ENCODE results near the gene BLMH. TPM values are rescaled to one million over a fixed set of nuclear protein-coding genes. Genes with fewer than 3 reads are reported as not detected.

The BLMH gene
- total and polyA plus RNA-seq, 10 of the 15 experiments (the other 5 are each of a cell fraction or from before 2014, with no cell fraction given), result 16.1 to 63.9 (median 54.0) TPM

- TF ChIP-seq CUX1 (IDR thresholded peaks at IDR 0.05; ENCODE audit: insufficient replicate concordance, low read depth, low read length) (no peak), FOXM1 (IDR thresholded peaks at IDR 0.05; ENCODE audit: low read depth, low read length) (no peak), ZNF592 (IDR thresholded peaks at IDR 0.05) (no peak), BHLHE40 (IDR thresholded peaks at IDR 0.05; ENCODE audit: borderline replicate concordance in 1 of 2, low read depth in 2 of 2, low read length in 1 of 2) (no peak), SIX5 (IDR thresholded peaks at IDR 0.05; ENCODE audit: low read depth, low read length, severe bottlenecking) (no peak), BACH1 (IDR thresholded peaks at IDR 0.05; ENCODE audit: borderline replicate concordance) (no peak), ASH2L (IDR thresholded peaks at IDR 0.05; ENCODE audit: borderline replicate concordance, low read depth) (no peak), RAD21 (IDR thresholded peaks at IDR 0.05; ENCODE audit: insufficient read depth, low read depth, low read length) (no peak), ATF7 (IDR thresholded peaks at IDR 0.05; ENCODE audit: low read depth) (no peak), SPI1 (IDR thresholded peaks at IDR 0.05; ENCODE audit: borderline replicate concordance, insufficient read depth, low read depth, low read length) (no peak), PAX8 (IDR thresholded peaks at IDR 0.05) (no peak), HDAC6 (IDR thresholded peaks at IDR 0.05; ENCODE audit: unreplicated experiment) (no peak), ESRRA (IDR thresholded peaks at IDR 0.05; ENCODE audit: low read length) (no peak)
Measured at GRCh38 chr17:30248786-30249185, 43.0 kb downstream of the BLMH start (continued).

All from GM12878 (cell line).